Left renal cortex interstitium (tissue), 4 donors: Measurements from ENCODE around the gene CASZ1. TPM values are rescaled to one million over a fixed set of nuclear protein-coding genes. Genes with fewer than 3 reads are reported as not detected.

Experiments used
- DNase-seq, 4 donors: peaks; one replicate each; pipeline ENCODE4 v3.0.0-alpha.2; 2013; ENCODE audit warnings: low read depth in 4 of 4, low spot score in 2 of 4, missing footprints in 1 of 4
- polyA plus RNA-seq, 4 donors: library from polyadenylated mRNA; unstranded; fragments of 120-200 nt; gene quantifications; one replicate each; pipeline ENCODE4 v1.2.1, GENCODE V29; 2013; ENCODE audit not compliant: insufficient read length in 4 of 4

CASZ1 gene
- polyA plus RNA-seq, 4 donors, result 13.5 to 24.4 (median 19.8) TPM

GRCh38 chr1:10693497-10694273 lies 102.8 kb downstream of the CASZ1 start:
- DNase-seq, result no peak

GRCh38 chr1:10693152-10693496 lies 103.3 kb downstream of the CASZ1 start:
- no peak for DNase-seq

GRCh38 chr1:10692401-10693021 lies 103.9 kb downstream of the CASZ1 start:
- no peak for DNase-seq

- DNase-seq, result no peak
Observed at GRCh38 chr1:10691740-10692125, 104.7 kb downstream of the CASZ1 start.

GRCh38 chr1:10691075-10691739 lies 105.2 kb downstream of the CASZ1 start:
- no peak for DNase-seq

- no peak for DNase-seq
Observed at GRCh38 chr1:10690484-10690883, 106.0 kb downstream of the CASZ1 start.

GRCh38 chr1:10688409-10688786 lies 108.0 kb downstream of the CASZ1 start:
- DNase-seq, result no peak

- no peak for DNase-seq
Observed at GRCh38 chr1:10687782-10688408, 108.6 kb downstream of the CASZ1 start.

- no peak for DNase-seq
Observed at GRCh38 chr1:10687251-10687651, 109.2 kb downstream of the CASZ1 start.

- no peak for DNase-seq
Observed at GRCh38 chr1:10686404-10687040, 109.9 kb downstream of the CASZ1 start.

GRCh38 chr1:10685808-10686403 lies 110.5 kb downstream of the CASZ1 start:
- no peak for DNase-seq

GRCh38 chr1:10685196-10685807 lies 111.1 kb downstream of the CASZ1 start:
- no peak for DNase-seq

- DNase-seq, result no peak
Observed at GRCh38 chr1:10684221-10684620, 112.2 kb downstream of the CASZ1 start.

- DNase-seq, result no peak
Observed at GRCh38 chr1:10682449-10683309, 113.8 kb downstream of the CASZ1 start.

- DNase-seq, result no peak
Observed at GRCh38 chr1:10682108-10682445, 114.4 kb downstream of the CASZ1 start.

GRCh38 chr1:10681296-10682107 lies 114.9 kb downstream of the CASZ1 start:
- no peak for DNase-seq

- DNase-seq, result no peak
Observed at GRCh38 chr1:10680487-10680886, 116.0 kb downstream of the CASZ1 start.

GRCh38 chr1:10679496-10680220 lies 116.8 kb downstream of the CASZ1 start:
- DNase-seq, result peak in 2 of 4 donors; percentile 74 to 86
